HG03432 (cell line): ENCODE results near the gene PRAC1.
"Not testable (repeated sequence)": the region's sequence is repeated elsewhere in the genome, so short reads cannot be mapped to it uniquely, and the experiment has no call there.

ENCODE experiments used
- ATAC-seq: cut with Tn5 transposase; IDR thresholded peaks from one replicate; pipeline ENCODE4 v1.9.1; 2021; ENCODE audit warnings: mild to moderate bottlenecking, moderate library complexity; ENCODE audit not compliant: unreplicated experiment

The PRAC1 gene

DNA sequence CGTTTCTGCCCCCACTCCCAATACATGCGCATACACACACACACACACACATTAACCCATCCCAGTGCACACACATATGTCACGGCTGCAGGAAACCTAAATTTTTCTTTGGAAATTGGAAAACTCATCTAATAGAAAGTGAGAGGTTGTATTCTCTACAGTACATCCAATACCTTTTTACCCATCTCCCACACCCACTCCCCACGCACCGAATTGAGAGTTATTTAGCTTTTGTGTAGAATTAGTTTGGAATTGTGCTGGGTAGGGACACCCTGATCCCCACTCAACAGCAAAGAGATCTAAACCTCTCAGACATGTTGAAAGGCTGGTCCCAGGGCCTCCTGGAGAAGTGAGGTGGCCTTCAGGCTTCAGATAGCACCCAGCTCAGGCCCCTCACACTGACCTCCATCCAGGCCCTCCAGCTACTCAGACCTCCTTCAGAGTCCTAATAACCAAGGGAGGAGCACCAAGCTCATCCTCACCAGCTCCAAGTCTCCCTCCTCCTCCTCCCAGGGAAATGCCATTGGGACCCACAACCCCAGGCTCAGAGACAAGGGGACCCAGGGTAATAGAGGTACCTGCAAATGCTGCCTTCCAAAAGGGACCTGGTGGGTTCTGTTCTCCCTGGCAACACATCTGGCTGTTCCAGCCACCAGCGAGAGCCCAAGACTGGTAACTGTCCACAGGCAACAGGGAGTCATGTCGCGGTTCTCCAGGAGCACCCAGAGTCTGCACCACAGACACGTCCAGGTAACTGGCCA, 5.3 kb upstream of the PRAC1 start:
- ATAC-seq = no peak

DNA sequence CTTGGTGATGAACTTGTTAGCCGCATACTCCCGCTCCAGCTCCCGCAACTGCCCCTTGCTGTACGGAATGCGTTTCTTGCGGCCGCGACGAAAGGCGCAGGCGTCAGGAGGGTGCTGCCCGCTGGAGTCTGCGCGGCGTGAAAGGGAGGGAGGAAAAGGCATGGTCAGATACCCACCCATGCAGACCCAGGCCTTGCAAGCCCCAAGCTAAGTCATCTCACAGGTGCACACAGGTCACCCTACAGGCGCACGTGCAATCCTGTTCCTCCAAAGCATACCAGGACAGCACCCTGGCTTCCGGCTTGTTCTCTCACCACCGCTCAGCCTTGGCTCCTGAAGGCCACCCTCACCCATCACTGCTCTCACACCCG, 4.6 kb upstream of the PRAC1 start:
- ATAC-seq = no peak

DNA sequence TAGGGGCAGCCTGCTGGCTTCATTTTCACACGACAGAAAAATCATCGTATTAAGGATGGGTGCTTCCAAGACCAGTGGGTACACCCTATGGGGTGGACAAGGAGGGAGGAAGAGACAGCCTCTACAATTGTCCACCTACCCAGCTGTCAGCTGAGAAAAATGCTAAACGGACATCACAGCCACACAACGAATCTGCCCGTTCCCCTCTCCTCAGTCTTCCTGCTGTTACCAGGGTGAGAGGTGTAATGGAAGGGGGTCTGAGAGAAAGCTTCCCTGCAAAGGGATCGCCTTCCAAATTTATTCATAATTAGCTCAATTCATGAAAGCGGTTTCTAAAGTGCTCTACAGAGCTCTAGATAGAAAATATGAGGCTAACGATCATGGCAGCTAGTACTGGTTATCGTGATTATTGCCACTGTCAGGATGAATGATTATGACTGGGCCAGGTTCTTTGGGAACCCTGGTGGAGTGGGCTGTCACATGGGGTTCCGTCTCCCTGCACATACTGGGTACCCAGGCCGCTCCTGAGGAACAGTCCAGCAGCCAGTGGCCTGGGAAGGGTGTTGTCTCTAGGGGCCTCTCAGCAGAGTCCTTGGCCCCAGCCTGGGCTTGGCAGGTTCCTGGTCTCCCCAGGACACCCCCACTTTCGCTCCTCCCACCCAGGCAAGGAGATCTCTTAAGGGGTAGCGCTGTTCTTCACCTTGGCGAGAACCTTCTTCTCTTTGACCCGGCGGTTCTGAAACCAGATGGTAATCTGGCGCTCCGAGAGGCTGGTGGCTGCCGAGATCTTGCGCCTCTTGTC, 4.0 kb upstream of the PRAC1 start:
- ATAC-seq = no peak

DNA sequence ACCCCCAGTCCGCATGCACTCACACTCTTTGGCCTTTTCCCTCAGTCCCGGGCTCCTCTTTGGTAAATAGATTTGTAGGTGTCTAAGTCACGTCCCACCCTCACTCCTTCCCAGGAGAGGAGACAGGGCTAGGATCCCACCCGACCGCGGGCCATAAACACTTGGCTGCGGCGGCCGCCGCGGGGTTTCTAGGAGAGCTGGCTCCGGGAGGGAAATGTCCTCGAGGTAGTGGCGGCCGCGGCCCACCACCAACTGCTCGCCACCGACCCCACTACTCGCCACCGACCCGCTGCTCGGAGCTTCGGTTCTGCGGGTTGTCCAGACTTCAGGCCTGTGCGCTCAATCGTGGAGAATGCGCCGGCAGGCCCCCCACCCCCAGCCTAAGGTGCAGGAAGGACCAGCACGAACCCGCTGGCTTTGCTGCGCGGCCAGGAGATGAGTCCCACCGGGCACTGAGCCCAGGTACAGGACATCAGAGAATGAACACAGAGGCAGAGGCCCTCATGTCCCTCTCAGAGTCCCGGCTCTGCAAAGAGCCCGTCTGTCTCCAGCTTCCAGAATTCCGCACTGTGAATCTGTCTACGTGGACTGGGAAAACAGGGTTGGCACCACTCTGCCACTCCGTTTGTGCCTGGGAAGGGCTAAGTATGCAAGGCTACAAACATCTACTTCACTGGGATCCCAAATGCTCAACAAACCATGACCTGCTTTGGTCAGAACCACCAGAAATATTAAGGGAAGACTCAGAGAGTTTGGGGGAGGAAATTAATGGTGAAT, 3.2 kb upstream of the PRAC1 start:
- no peak for ATAC-seq

DNA sequence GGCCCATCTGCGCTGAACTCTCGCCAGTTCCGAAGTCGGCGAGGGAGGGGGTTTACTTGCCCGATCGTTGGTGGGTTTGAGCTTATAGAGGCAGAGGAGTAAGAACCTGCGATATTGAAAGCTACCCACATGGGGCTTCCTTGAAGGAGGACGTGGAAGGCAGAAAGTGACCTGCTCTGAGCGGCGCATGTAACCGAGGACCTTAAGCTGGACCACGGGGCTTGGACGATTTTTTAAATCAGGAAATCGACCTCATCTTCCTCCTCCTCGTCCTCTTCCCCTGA, 2.6 kb upstream of the PRAC1 start:
- ATAC-seq = no peak

DNA sequence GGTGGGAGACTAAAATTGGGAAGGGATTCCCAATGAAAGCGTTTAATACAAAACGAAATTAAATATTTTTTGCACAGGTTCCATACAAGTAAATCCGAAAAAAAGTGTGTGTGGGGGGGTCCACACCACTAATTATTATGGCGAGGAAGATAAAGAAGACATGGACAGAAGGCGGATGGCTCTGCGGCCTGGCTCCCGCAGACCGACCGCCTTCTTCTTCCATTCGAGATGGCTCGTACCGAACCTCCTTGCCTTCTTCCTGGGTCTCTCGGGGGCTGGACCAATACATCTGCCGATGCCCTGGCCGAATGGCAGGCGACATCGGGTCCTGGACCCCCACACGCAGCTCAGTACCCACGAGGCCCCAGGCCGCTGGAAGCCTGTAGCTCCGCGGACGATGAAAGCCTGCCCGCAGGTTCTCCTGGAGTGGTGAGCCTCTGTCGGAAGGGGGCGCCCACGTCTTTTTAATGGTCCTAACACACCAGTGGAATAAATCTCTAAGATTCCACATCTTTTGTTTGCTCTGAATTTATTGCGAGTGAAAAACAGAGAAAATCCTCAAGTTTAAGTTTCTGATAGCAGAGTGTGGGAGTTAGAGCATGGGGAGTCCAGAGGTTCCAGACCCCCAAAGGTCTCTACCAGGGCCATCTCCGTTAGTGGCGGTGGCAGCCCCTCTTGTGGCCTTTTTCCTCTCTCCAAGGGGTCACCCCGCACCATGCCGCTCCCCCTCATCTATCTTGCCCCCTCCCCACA, 2.1 kb upstream of the PRAC1 start:
- no peak for ATAC-seq

DNA sequence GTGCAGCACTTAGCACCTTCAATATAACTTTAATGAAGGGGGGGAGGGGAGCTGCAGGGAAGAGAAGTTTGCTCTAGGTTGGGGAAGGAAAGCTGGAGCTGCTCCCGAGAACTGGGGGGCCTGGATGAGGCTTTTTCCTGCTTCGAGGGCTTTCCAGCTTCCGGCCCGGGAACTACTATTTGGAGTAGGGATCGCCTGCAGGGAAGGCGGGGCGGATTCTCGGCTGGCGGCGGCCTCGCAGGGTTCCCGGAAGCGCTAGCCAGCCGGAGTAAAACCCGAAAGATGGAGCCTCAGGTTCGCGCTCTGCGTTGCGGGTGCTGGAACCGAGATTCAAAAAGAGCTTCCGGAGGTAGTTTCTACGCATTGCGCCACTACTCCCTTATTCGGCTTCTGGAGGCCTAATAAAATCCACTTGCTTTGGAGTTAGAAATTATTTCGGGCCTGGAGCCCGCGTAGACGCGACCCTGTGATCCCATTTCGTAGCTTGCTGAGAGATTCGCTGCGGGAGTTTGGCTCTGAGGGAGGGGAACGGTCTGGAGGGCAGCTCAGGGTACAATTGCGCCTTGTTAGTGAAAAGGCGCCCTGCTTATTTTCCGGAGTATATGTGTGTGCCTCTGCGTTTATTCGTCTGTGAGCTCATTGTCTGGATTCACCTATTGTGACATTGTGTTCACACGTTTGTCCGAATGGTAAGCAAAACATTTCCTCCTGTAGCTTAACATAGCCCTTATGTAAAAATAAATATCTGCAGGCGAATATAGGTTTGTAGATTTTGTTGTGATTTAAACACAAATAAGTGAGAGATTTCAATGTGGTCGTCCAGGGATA, 1.3 kb upstream of the PRAC1 start:
- no peak for ATAC-seq

DNA sequence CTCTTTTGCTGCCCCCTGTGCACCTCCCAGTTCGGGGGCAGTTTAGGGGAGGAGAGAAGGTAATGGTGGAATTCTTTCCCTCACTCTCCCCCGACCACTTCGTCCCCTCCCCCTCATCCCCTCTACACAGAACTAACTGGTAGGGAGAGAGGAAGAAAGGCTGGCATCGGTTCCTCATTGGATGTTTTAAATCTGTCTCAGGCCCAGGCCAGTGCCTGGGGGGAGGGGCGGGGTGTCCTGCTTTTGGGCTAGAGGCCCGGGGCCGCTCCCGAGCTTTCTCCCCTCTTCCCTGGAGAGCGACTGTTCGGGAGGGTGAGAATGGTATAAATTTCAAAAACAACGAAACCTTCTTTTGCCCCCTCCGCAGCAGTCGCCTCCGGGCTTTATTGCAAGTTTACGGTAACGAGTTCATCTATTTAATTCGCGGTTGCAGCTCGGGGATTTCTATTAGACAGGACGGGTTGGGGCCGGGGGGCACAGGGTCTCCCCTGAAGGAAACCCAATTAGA, 651 bp upstream of the PRAC1 start, which contains the start of gene PRAC2:
PRAC2 (plus strand) TSS at position 271 of the 508 bp plus-strand sequence. CDS start 1,226 bp downstream, outside the sequence.
- ATAC-seq = no peak

DNA sequence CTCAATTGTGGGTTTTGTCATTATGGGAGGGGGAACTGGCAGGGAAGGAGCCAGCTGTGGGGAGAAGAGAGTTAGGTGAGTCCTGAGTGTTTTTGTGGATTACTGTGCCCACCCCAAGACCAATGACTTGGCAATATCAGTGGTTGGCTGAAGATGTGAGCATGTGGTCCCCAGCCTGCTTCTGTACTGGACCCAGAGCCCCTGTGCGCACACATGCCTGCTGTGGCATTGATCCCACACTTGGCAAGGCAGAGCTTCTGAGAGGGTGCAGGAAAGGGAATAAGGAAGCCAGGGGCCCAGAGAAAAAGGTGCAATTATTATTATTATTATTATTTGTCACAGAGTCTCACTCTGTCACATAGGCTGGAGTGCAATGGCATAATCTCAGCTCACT, 1.3 kb downstream of the PRAC1 start:
- no peak for ATAC-seq

DNA sequence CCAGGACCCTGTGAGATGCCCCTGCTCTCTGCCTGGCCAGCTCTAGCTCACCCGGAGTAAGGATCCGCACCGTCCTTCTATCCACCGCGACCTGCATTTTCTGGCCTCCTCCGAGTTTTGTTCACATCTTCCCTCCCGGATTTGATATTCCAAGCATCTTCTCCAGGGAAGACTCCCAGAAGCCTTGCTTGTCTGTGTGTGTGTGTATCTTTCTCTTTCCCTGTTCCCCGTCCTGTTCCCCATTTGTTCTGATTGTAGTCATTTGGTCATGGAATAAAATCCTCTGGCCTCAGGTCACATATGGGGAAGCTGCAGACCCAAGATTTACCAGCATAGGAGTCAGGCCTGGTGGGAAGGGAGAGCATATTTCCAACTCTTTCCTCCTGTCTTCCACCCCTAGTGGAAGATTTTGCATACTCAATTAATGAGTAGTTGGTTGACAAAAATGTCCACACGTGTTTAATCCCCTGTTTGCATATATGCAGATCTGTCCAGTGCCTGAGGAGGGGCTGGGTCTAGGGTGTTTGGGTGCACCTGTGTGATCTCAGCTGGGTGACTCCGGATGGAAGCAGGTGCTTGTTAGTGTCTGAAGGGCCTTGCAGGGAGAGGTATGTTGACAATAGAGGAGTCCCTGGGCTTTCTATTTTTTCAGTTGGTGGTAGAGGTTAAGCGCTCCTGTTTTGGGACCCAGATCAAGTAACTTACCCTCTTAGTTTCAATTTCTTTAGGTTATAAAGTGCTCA, 1.9 kb downstream of the PRAC1 start:
- no peak for ATAC-seq

DNA sequence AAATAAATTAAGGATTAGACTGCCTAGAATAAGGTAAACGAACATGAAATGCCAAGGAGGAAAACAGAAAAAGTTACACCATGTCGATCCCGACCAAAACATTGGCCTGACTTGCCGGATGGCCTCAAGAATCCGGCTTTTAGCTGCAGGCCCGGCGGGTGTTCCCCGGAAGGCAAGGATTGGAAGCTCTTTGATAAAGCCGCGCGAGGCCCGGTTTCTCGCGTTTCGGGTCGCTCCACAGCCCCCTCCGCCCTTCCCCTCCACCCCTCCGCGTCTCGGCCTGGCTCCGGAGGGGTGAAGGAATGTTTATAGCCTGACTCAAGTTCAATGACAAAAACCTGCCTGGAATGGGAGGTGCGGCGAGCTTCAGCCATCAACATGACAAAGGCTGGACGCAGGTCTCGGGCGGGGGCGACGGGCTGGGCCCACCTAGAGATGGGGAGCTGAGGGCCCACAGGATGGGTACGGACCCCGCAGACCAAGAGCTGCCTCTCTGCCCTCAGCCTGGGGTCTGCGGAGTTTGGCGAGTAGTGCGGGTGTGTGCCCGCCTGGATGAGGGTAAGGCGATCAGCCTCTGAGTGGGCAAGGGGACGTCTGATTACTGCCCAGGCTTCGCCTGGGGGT, 2.6 kb downstream of the PRAC1 start:
- ATAC-seq = no peak

DNA sequence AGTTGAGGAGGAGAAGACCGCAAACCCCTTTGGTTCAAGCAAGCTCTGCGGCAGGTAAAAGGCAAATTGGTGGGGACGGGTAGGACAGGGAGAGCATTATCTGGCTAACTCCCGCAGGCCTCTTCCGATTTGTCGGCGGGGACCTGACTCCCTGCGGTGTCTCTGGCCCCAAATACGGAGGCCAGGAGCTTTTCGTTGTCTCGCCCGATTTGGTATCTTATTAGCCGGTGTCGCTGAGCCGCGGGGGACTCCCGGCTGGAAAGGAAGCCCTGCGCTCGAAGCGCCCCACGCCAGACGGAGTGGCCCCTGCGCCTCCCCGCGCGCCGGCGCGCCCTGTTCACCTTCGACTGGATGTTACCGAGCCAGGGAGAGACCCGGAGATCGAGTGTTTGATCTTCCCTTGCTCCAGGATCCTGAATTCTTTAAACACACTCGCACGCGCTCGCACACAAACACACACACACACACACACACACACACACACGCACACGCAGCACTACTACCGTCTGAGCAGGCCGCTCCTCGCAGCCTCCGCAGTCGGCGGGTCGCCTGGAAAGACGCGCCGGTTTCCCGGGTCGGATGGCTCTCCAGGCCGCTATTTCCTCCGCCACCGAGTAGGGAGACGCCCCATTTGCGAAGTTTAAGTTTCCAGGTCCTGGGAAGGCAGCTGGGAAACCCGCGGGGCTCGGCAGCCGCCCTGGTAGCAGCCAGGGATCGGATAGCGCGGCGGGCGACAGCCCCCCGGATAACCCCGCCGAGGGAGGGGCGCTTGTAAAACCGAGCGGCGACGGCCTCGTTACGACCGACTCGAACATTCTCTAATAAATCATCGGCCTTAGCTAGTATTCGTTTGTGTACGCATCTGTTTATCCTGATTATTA, 3.3 kb downstream of the PRAC1 start:
- no peak for ATAC-seq

DNA sequence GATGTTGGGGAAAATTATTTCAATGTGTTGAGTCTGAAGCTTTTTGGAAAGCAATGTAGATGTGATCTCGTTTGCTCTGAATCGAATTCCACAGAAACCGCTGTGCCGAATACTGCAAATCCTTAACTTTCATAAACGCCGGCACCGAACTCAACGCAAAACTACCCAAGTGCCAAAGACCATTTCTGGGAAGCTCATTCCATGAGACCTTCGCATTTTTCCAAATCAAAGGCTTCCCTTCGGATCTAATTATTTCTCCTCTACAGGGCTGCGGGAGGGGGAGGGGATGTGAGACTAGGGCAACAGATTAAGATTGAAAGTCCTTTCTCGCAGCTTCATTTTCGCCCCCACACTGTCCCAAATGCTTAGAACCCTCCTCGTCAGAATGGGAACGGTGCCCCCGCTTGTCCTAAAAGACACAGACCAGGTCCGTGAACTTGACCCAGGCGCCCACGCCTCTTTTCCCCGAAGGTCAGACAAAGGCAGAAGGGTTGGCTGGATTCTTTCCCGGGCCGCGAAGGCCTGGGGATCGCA, 4.0 kb downstream of the PRAC1 start:
- no peak for ATAC-seq

DNA sequence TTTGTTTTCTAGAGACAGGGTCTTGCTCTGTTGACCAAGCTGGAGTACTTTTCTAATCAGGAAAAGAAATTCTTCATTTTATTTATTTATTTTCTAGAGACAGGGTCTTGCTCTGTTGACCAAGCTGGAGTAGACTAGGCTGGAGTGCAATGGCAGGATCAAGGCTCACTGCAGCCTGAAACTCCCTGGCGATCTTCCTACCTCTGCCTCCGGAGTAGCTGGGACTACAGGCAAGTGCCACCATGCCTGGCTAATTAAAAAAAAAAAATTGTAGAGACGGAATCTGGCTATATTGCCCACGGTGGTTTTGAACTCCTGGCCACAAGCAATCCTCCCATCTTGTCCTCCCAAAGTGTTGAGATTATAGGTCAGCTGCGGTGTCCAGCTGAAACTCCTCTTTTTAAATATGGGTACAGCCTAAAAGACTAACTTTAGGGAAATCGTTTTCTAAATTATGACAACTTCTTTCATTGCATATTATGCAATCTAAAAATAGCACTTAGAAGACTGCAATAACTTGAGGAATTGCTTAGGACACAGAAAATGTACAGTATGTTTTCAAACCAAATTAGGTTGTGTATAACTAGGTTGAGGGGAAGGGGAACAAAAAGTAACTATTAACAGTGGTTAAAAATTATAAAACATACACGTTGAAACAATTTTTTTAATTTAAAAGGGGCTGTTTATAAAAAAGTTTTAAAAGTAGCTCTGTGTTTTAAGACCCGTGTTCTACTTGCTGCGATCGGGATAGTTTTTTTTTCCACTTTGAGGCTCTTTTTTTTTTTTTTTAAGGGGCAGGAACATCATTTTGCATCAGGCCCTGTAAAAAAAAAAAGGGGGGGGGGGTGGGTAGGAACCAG, 4.7 kb downstream of the PRAC1 start:
- ATAC-seq = no peak

DNA sequence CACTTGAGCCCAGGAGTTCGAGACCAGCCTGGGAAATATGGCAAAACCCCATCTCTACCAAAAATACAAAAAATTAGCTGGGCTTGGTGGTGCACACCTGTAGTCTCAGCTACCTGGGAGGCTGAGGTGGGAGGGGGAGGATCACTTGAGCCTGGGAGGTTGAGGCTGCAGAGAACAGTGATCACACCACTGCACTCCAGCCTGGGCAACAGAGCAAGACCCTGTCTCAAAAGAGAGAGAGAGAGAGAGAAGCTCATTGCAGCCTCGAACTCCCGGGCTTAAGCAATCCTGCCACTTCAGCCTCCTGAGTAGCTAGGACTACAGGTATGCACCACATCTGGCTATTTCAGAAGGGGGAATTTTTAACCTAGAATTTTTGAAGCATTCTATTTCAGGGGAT, 5.8 kb downstream of the PRAC1 start:
- not testable (repeated sequence) for ATAC-seq

DNA sequence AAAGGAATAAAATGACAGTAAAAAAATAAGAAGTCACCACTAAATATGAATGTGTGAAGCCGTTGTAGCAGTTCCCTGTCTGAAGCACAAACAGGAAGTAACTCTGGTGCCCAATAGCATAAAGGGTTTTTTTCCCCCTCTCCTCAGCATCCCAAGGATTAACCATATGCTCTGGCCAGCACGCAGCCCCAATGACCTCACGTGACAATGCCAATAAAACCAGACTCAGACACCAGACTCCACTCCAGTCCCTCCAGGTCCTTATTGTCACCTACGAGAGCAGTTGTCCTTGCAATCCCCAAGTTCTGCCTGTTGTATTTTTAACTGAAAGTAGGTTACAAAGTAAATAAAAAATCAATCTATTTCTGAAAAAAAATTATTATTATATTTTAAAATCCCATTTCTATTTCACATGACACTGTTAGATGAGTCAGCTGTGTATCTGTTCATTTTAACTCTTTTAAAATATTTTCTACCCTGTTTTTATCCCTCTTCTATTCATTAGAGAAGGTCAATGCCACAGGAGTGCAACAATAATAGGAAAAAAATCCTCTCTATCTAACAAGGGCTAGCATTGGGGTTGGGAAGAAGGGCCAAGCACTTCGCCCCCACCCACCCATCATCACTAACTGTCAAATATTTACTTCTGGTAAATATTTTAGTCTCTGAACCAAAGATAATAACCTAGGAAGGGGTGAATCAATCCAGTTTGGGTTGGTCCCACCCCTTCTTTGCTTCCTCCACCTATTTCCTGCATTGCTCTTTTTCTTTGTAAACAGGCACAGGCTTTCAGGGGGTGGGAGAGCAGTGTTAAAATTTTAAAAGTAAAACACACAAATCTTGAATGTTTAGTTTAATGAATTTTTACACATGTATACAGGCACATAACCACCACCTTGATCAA, 6.6 kb downstream of the PRAC1 start:
- no peak for ATAC-seq
